A549 treated with CpdA at 1 μM for 4 hours (cell line): Measurements from ENCODE around the gene MCCD1. TPM values are rescaled to one million over a fixed set of nuclear protein-coding genes. Genes with fewer than 3 reads are reported as not detected.

Experiments used
- total RNA-seq: library from RNA; stranded (reverse); fragments of 200-300 nt; extraction: Qiagen RNA extraction; gene quantifications from 5 replicates; pipeline ENCODE4 v1.2.3, GENCODE V29; 2022; ENCODE audit warnings: low read depth

Gene MCCD1
- not detected in 5 replicates for total RNA-seq

DNA sequence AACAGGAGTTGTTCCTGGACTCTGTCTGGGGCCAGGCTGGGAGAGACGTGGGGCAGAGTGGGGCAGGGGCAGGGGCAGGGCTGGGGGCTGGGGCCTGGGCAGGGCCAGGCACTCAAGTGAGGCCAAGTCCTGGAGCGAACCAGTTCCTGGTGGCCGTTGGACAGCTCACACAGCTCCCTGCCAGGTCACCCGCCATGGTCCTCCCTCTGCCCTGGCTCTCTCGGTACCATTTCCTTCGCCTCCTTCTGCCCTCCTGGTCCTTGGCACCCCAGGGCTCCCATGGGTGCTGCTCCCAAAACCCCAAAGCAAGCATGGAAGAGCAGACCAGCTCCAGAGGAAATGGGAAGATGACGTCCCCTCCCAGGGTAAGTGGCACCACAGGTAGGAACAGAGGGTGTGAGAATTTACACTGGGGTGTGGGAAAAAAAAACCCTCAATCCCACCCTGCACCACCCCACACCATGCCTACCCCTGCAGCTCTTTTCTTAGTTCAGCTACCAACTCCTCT is at the start of gene MCCD1:
TSS of gene MCCD1 (plus strand) at position 142 of the 508 bp plus-strand sequence. CDS start at position 195, 53 bp downstream.

GRCh38 chr6:31497531-31498476 is 31.0 kb upstream of the MCCD1 start, which contains the start of gene MICB:
Gene MICB, plus strand, starts transcription at chr6:31498145. Its CDS starts 49 bp downstream, at chr6:31498194.

GRCh38 chr6:31541658-31542521 is 13.1 kb downstream of the MCCD1 start, which contains the start of gene DDX39B:
Gene DDX39B, minus strand, starts transcription at chr6:31542003. Its CDS starts 1,471 bp downstream, at chr6:31540532.

DNA sequence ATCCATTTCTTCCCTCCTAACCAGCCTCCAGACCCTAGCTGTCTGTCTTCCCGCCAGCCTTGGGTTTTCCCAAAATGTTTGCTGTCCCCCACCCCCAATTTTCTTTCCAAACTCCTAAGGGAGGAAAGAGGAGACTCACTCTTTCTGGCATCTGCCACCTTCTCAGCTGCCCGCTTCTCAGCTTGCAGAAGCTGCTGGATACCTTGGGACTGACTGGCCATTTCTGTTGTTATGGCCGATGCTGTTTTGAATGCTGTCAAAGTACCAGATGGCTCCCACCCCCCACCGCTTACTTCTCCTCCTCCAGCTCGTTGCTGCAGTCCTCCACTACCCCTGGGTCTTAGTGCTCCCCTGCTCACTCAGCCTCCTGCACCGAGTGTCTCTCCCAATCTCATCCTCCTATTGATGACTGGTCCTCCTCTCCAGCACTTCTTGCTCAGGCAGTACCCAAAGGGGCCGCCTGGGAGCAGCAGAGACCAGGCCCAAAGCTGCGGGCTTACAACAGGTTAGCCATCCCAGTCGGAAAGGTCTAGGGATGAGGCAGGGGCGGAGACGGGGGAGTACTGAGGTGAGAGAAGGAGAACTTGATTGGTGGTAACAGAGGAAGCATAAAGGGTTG is 17.7 kb downstream of the MCCD1 start, which contains the start of gene ATP6V1G2:
TSS of gene ATP6V1G2 (minus strand) at position 270 of the 619 bp plus-strand sequence. CDS start at position 221, 49 bp downstream.

DNA sequence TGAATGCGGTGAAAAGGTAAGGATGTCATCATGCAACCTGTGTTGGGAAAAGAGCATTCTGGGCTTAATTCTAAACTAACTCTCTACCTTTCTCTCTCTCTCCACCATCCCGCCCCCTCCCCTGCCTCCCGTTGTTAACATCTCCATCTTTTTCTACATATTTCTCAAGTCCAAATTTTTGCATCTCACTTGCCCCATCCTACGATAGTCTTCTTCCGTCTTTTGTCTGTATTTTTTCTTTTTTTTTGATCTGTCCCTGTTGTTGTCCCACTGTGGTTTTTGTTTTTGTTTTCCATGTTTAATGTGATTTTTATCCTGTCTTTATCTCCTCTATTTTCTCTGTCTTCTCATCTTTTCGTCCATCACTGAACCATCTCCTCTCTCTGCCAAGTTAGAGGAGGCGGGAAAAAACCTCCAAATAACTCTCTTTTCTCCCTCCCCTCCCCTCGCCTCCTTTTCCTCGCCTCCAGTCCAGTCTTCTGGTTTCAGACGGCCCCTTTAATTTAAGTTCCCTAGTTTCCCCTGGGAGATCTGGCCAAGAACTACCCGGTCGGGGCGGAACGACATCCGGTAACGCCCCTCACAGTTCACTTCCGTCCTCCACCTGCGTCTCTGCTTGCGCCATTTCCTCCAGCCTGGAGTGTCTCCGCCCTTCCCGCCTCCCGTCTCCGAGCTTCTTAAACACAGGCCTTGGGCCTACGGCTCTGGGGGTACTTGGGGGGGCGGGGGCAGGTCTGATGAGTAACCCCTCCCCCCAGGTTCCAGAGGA is 18.4 kb downstream of the MCCD1 start, which contains the start of gene NFKBIL1:
TSS of gene NFKBIL1 (plus strand) at position 651 of the 769 bp plus-strand sequence. CDS start at position 738, 87 bp downstream.

DNA sequence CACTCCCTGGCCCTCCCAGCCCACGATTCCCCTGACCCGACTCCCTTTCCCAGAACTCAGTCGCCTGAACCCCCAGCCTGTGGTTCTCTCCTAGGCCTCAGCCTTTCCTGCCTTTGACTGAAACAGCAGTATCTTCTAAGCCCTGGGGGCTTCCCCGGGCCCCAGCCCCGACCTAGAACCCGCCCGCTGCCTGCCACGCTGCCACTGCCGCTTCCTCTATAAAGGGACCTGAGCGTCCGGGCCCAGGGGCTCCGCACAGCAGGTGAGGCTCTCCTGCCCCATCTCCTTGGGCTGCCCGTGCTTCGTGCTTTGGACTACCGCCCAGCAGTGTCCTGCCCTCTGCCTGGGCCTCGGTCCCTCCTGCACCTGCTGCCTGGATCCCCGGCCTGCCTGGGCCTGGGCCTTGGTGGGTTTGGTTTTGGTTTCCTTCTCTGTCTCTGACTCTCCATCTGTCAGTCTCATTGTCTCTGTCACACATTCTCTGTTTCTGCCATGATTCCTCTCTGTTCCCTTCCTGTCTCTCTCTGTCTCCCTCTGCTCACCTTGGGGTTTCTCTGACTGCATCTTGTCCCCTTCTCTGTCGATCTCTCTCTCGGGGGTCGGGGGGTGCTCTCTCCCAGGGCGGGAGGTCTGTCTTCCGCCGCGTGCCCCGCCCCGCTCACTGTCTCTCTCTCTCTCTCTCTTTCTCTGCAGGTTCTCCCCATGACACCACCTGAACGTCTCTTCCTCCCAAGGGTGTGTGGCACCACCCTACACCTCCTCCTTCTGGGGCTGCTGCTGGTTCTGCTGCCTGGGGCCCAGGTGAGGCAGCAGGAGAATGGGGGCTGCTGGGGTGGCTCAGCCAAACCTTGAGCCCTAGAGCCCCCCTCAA is 43.5 kb downstream of the MCCD1 start, which contains the start of gene LTA:
TSS of gene LTA (plus strand) at position 249 of the 871 bp plus-strand sequence. CDS start at position 703, 454 bp downstream.

DNA sequence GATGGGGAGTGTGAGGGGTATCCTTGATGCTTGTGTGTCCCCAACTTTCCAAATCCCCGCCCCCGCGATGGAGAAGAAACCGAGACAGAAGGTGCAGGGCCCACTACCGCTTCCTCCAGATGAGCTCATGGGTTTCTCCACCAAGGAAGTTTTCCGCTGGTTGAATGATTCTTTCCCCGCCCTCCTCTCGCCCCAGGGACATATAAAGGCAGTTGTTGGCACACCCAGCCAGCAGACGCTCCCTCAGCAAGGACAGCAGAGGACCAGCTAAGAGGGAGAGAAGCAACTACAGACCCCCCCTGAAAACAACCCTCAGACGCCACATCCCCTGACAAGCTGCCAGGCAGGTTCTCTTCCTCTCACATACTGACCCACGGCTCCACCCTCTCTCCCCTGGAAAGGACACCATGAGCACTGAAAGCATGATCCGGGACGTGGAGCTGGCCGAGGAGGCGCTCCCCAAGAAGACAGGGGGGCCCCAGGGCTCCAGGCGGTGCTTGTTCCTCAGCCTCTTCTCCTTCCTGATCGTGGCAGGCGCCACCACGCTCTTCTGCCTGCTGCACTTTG is 46.7 kb downstream of the MCCD1 start, which contains the start of gene TNF:
TSS of gene TNF (plus strand) at position 231 of the 567 bp plus-strand sequence. CDS start at position 408, 177 bp downstream.

Other genes starting within 250 kb of the MCCD1 start
- gene HLA-B, start 171.8 kb upstream of the MCCD1 start, total RNA-seq = 15.2 to 27.1 TPM (median 25.9 TPM) in 5 replicates
- gene MICA, start 125.4 kb upstream of the MCCD1 start, total RNA-seq = 27.2 to 29.6 TPM (median 28.7 TPM) in 5 replicates
- 6.6 to 8.6 TPM (median 7.7 TPM) in 5 replicates for gene MICB, start 30.8 kb upstream of the MCCD1 start, total RNA-seq
- gene DDX39B, start 13.0 kb downstream of the MCCD1 start, total RNA-seq = 313 to 396 TPM (median 382 TPM) in 5 replicates
- gene ATP6V1G2, start 17.6 kb downstream of the MCCD1 start, total RNA-seq = 0.57 to 0.77 TPM (median 0.63 TPM) in 5 replicates
- 9.5 to 12.2 TPM (median 10.6 TPM) in 5 replicates for gene NFKBIL1, start 18.6 kb downstream of the MCCD1 start, total RNA-seq
- 0.08 to 0.13 TPM (median 0.10 TPM) in 3 of 5 replicates, not detected in the others for gene LTA, start 43.3 kb downstream of the MCCD1 start, total RNA-seq
- 0.06 to 0.13 TPM (median 0.07 TPM) in 3 of 5 replicates, not detected in the others for gene TNF, start 46.6 kb downstream of the MCCD1 start, total RNA-seq
- gene LTB, start 53.5 kb downstream of the MCCD1 start, total RNA-seq = 0.27 to 0.39 TPM (median 0.35 TPM) in 5 replicates
- gene LST1, start 57.3 kb downstream of the MCCD1 start, total RNA-seq = 0.26 to 0.49 TPM (median 0.37 TPM) in 3 of 5 replicates, not detected in the others
- gene NCR3, start 64.0 kb downstream of the MCCD1 start, total RNA-seq = not detected in 5 replicates
- not detected in 5 replicates for gene AIF1, start 86.3 kb downstream of the MCCD1 start, total RNA-seq
- 70.6 to 97.9 TPM (median 90.8 TPM) in 5 replicates for gene PRRC2A, start 91.8 kb downstream of the MCCD1 start, total RNA-seq
- 115 to 151 TPM (median 145 TPM) in 5 replicates for gene BAG6, start 123.7 kb downstream of the MCCD1 start, total RNA-seq
- 1.8 to 4.8 TPM (median 3.2 TPM) in 5 replicates for gene APOM, start 126.9 kb downstream of the MCCD1 start, total RNA-seq
- gene C6orf47, start 131.8 kb downstream of the MCCD1 start, total RNA-seq = 10.5 to 13.0 TPM (median 12.2 TPM) in 5 replicates
- 9.3 to 14.1 TPM (median 12.7 TPM) in 5 replicates for gene GPANK1, start 136.0 kb downstream of the MCCD1 start, total RNA-seq
- gene CSNK2B, start 137.1 kb downstream of the MCCD1 start, total RNA-seq = 168 to 184 TPM (median 180 TPM) in 5 replicates
- gene LY6G5B, start 141.0 kb downstream of the MCCD1 start, total RNA-seq = 3.6 to 6.3 TPM (median 5.0 TPM) in 5 replicates
- gene LY6G5C, start 152.1 kb downstream of the MCCD1 start, total RNA-seq = 0.51 to 2.4 TPM (median 1.4 TPM) in 5 replicates
- gene ABHD16A, start 174.4 kb downstream of the MCCD1 start, total RNA-seq = 15.6 to 21.2 TPM (median 19.2 TPM) in 5 replicates
- not detected in 5 replicates for gene LY6G6F, start 177.9 kb downstream of the MCCD1 start, total RNA-seq
- gene LY6G6D, start 186.4 kb downstream of the MCCD1 start, total RNA-seq = not detected in 5 replicates
- gene LY6G6C, start 192.8 kb downstream of the MCCD1 start, total RNA-seq = 0.11 TPM in 1 of 5 replicates, not detected in the others
- gene MPIG6B, start 194.4 kb downstream of the MCCD1 start, total RNA-seq = not detected in 5 replicates
- 25.6 to 30.4 TPM (median 28.7 TPM) in 5 replicates for gene DDAH2, start 200.3 kb downstream of the MCCD1 start, total RNA-seq
- gene CLIC1, start 207.6 kb downstream of the MCCD1 start, total RNA-seq = 495 to 530 TPM (median 516 TPM) in 5 replicates
- gene MSH5, start 211.0 kb downstream of the MCCD1 start, total RNA-seq = 12.1 to 16.5 TPM (median 15.1 TPM) in 5 replicates
- 3.6 to 5.9 TPM (median 4.7 TPM) in 5 replicates for gene SAPCD1, start 233.7 kb downstream of the MCCD1 start, total RNA-seq
- 0.61 to 2.0 TPM (median 1.5 TPM) in 5 replicates for gene VWA7, start 248.4 kb downstream of the MCCD1 start, total RNA-seq